A673 (cell line): Measurements from ENCODE around the gene ZSWIM8.

Experiments
- EZH2 ChIP-seq: fragments of 200-600 bp; sonication (generic); IDR thresholded peaks from 2 replicates; pipeline ENCODE4 v1.6.1; 2017; ENCODE audit warnings: borderline replicate concordance, low read depth, mild to moderate bottlenecking, mixed read lengths, antibody characterized with exemption, low read length; ENCODE audit not compliant: poor library complexity, severe bottlenecking
- TF ChIP-seq, protein P1 (sequence below): fragments of 300-800, 200-600 bp; sonication (generic); conservative IDR thresholded peaks from 2 replicates; pipeline ENCODE4 v1.5.1; 2017; ENCODE audit warnings: low read depth, mild to moderate bottlenecking, antibody characterized with exemption, low read length, moderate library complexity, mixed read lengths

DNA sequence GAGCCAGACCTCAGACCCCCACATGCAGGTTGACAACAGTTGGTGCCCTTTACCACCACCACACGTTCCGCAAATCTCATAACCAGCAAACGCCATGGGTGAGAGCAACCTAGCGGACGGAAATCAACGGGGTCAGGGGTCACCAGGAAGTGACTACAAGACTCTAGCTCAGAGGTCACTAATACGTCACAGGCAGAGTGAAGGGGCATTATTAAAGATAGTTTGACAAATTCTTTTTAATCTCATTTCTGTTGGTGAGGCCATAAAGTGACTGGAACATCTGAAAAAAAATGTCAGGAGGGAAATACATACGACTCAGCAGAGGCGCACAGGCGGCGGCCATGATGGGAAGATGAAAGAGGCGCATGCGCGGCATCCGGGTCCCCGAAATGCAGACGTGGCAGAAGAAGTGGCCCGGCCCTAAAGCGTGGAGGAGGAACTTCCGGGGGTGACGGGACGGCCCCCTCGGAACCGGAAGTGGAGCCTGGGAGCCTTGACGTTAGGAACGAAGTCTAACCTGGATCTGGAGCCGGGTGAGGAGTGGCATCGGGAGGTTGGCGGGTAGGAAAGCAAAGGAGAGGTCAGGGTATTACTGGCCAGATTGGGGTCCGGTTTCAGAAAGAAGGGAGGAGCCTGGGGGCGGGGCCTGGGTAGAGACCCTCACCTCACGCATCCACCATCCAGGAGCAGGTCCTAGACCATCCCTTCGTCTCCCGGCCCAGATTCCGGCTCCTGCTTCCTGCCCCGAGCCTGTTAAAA is 41.3 kb upstream of the ZSWIM8 start, which contains the start of gene SEC24C:
- TF ChIP-seq, protein P1, sequence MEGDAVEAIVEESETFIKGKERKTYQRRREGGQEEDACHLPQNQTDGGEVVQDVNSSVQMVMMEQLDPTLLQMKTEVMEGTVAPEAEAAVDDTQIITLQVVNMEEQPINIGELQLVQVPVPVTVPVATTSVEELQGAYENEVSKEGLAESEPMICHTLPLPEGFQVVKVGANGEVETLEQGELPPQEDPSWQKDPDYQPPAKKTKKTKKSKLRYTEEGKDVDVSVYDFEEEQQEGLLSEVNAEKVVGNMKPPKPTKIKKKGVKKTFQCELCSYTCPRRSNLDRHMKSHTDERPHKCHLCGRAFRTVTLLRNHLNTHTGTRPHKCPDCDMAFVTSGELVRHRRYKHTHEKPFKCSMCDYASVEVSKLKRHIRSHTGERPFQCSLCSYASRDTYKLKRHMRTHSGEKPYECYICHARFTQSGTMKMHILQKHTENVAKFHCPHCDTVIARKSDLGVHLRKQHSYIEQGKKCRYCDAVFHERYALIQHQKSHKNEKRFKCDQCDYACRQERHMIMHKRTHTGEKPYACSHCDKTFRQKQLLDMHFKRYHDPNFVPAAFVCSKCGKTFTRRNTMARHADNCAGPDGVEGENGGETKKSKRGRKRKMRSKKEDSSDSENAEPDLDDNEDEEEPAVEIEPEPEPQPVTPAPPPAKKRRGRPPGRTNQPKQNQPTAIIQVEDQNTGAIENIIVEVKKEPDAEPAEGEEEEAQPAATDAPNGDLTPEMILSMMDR = no peak
- no peak for TF ChIP-seq EZH2
